ENCODE results near the gene SLC22A14.

Gene SLC22A14

DNA sequence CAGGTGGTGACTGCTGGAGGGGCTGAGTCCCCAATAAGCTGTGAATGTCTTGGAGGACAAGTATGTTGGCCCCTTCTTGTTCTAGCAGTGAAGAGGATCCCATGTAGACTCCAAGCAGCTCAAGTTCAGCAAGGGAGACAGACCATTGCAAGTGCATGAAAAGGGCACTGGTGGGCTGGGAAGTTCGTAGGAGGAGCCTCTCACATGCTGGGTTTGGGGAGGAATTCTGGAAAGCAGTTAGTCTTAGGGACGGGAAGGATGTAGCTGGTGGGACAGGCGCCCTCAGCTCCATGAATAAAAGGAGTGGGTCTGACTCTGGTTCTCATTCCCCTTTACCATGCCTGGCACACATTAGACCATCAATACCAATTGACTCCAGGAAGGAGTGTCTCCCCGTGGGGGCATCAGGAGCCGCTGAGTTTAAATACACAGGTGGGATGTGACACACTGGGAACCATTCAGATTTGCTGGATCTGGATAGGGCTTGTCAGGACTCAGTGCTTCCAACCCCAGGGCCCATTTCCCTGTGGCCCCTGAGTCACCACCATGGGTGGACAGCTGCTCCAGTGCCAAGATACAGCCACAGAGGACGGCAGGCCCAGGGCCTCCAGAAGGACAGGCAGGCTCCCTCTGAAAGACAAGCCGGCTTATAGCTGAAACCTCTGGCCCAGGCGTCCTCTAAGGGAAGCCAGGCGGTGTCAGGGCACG lies 63.9 kb downstream of the SLC22A14 start:
- TF ChIP-seq, protein P1, sequence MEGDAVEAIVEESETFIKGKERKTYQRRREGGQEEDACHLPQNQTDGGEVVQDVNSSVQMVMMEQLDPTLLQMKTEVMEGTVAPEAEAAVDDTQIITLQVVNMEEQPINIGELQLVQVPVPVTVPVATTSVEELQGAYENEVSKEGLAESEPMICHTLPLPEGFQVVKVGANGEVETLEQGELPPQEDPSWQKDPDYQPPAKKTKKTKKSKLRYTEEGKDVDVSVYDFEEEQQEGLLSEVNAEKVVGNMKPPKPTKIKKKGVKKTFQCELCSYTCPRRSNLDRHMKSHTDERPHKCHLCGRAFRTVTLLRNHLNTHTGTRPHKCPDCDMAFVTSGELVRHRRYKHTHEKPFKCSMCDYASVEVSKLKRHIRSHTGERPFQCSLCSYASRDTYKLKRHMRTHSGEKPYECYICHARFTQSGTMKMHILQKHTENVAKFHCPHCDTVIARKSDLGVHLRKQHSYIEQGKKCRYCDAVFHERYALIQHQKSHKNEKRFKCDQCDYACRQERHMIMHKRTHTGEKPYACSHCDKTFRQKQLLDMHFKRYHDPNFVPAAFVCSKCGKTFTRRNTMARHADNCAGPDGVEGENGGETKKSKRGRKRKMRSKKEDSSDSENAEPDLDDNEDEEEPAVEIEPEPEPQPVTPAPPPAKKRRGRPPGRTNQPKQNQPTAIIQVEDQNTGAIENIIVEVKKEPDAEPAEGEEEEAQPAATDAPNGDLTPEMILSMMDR (IDR thresholded peaks at IDR 0.05; ENCODE audit: insufficient read depth, low read depth, low read length, missing control alignments), result no peak
- peak overlapping the region; percentile 63 for H3K4me3 ChIP-seq (ENCODE audit: low read depth, low read length)
- DNase-seq (ENCODE audit: low read depth), result no peak

DNA sequence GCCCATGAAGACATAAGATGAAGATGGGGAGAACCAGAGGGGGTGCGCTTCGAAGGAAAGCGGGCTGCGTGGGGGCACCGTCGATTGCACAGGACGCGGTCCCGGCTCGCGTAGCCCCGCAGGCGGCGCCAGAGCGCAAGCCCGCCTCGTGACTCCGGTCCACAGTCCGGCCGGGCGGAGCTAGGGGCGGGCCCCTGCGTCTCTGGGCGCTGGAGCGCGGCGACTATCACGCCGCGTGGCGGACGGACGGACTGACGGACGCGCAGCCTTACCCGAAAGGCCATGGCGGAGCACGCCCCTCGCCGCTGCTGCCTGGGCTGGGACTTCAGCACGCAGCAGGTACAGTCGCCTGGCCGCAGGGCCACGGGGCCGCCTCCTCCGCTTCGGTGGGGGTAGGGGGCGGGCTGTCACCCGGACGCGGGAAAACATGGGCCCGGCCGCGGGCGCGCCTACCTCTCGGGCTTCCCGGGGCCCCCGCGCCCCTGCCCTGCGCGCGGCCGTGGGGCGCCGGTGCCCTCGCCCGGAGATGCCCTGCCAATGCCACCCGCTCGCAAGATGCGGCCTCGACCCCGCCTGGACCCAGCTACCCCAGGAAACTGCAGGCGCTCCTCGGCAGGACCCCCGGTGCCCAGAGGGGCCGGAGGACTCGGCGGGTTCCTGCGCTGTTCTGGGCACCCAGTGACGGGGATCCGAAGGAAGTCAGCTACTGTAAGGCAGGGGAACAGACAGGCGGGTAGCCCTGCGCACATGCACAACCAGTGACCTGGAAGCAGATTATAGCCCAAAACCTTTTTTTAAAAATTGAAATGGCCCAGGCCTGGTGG lies 64.7 kb downstream of the SLC22A14 start, which contains the start of gene XYLB:
Gene XYLB, plus strand, starts transcription at position 199 of the 824 bp plus-strand sequence. Its CDS starts 84 bp downstream, at position 283.
- peak within 1 kb of the TSS; percentile 63 for H3K4me3 ChIP-seq (ENCODE audit: low read depth, low read length)
- TF ChIP-seq, protein P1 (IDR thresholded peaks at IDR 0.05; ENCODE audit: insufficient read depth, low read depth, low read length, missing control alignments), result peak; percentile 88
- peak; percentile 90 for DNase-seq (ENCODE audit: low read depth)

DNA sequence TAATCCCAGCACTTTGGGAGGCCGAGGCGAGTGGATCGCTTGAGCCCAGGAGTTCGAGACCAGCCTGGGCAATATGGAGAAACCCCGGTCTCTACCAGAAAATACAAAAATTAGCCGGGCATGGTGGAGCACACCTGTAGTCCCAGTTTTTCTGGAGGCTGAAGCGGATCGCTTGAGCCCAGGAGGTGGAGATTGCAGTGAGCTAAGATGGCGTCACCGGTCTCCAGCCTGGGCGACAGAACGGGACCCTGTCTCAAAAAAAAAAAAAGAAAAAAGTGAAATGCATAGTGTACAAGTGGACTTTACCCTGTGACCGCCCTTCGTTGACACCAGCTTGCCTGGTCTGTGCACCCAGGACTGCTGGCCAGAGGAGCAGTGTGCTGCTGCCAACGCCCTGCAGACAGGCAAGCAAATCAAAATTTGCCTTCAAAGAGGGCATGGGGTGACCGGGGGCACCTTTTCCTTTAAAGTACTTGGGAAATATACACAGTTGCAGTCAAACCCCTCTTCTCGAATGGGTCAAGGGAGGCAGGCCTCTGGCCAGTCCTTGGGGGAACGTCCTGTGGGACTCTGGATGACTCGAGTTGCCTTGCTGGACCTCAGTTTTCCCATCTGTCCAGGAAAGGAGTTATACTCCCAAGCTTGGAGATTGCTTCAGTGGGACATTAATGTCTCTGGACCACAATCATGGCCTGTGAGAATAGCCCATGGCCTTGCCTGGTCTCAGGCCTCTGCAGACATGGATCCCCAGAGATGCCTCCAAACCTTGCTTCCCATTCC lies 65.5 kb downstream of the SLC22A14 start:
- H3K4me3 ChIP-seq (ENCODE audit: low read depth, low read length), result peak overlapping the region; percentile 63
- TF ChIP-seq, protein P1 (IDR thresholded peaks at IDR 0.05; ENCODE audit: insufficient read depth, low read depth, low read length, missing control alignments), result no peak
- no peak for DNase-seq (ENCODE audit: low read depth)

DNA sequence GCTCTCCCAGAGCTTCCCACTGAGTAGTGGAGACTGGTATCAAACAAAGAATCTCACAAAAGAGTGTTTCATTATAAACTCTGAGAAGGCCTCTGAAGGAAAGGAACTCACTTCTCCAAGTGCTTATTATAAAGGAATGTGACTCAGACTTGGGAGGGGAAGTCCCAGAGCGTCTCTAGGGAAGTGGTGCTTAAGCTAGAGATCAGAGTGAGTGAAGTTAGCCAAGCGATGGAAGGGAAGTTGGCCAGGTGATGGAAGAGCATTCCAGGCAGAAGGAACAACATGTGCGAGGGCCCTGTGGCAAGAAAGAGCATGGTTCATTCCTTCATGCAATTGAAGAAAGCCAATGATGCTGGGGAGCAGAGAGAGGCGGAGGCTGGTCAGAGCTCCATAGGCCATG lies 66.8 kb downstream of the SLC22A14 start:
- no peak for DNase-seq (ENCODE audit: low read depth)
- no peak overlapping the region for H3K4me3 ChIP-seq (ENCODE audit: low read depth, low read length)
- TF ChIP-seq, protein P1 (IDR thresholded peaks at IDR 0.05; ENCODE audit: insufficient read depth, low read depth, low read length, missing control alignments), result no peak

DNA sequence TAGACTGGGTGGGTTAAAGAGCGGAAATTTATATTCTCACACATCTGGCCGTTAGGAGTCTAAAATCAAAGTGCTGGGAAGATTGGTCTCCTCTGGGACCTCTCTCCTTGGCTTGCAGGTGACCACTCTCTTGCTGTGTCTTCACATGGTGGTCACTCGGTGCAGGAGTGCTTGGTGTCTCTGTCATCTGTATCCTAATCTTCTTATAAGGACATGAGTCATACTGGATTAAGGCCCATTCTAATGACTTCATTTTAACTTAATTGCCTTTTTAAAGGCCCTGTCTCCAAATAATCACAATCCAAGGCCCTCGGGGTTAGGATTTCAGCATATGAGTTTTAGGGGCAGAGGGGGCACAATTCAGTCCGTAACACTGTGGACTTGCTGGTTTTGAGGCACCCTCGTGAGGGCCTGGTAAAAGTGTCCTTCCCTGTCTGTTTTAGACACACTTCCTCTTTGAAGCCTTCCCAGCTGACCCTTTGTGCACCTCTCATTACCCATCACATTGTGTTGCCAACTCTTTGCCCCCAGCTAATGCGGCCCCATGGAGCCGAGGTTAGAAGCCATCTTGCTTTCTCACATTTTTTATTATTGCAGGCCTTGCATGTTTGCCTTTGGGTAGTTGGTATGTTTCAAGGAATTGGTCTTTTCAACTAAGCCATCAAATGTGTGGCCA lies 67.7 kb downstream of the SLC22A14 start:
- no peak for DNase-seq (ENCODE audit: low read depth)
- H3K4me3 ChIP-seq (ENCODE audit: low read depth, low read length), result no peak overlapping the region
- TF ChIP-seq, protein P1 (IDR thresholded peaks at IDR 0.05; ENCODE audit: insufficient read depth, low read depth, low read length, missing control alignments), result no peak

DNA sequence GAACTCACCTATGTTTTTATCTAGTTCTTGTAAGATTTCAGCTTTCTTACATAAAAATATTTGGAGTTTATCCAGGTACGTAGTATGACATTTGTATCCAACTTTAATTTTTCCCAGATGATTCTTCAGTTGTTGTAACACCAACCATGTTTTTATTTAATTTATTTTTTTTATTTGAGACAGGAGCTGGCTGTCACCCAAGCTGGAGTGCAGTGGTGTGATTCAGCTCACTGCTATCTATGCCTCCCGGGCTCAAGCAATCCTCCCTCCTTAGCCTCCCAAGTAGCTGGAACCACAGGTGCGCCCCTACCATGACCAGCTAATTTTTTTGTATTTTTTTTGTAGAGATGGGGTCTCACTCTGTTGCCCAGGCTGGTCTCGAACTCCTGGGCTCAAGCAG lies 71.1 kb downstream of the SLC22A14 start:
- no peak overlapping the region for H3K4me3 ChIP-seq (ENCODE audit: low read depth, low read length)
- DNase-seq (ENCODE audit: low read depth), result no peak
- TF ChIP-seq, protein P1 (IDR thresholded peaks at IDR 0.05; ENCODE audit: insufficient read depth, low read depth, low read length, missing control alignments), result no peak
